Midbrain (tissue), 1 donor: ENCODE data around the gene DLST.
A peak's percentile ranks its signal among the peaks of the same experiment; 100 is the strongest.

Source experiments
- DNase-seq: peaks from one replicate; lab custom pipeline; 2025; lab: John Stamatoyannopoulos, UW

Gene DLST

GRCh38 chr14:74896400-74896799, 14.7 kb downstream of the DLST start:
- DNase-seq, result no peak

DNA sequence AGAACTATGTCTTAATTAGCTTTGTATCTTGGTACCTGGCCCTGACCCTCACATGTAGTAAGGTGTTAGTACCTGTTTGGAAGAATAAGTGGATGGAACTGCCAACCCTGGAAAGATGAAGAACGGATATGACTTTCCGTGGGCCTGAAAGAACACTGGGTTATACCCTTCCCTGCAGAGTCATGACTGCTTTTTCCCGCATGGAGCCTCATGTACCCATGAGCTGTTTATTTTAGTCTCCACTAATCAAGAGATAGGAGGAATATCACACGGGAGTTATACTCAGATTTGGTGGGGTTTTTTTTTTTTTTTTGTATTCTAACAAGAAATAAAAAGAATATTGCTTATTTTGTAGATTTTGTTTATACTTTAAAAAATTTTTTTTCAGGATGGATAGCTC, 15.9 kb downstream of the DLST start:
- DNase-seq, result no peak

DNA sequence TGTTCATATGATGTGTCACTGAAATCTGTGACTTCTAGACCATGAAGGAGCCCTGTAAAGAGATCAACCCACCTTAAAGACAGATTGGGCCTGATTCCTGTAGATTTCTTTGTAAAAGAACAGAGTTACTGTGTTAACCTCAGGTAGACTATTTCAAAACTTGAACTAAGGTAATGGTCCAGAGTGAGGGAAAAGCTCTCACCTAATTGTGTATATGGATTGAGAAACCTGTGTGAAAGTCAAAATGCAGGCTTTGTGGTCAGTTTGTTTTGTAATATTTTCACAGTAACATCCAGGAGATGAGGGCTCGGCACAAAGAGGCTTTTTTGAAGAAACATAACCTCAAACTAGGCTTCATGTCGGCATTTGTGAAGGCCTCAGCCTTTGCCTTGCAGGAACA, 16.4 kb downstream of the DLST start:
- no peak for DNase-seq

GRCh38 chr14:74898694-74899093, 17.0 kb downstream of the DLST start:
- no peak for DNase-seq

- no peak for DNase-seq
These were observed 21.4 kb downstream of the DLST start for GRCh38 chr14:74902941-74903705.

GRCh38 chr14:74904635-74905503, 23.2 kb downstream of the DLST start:
- DNase-seq, result no peak

DNA sequence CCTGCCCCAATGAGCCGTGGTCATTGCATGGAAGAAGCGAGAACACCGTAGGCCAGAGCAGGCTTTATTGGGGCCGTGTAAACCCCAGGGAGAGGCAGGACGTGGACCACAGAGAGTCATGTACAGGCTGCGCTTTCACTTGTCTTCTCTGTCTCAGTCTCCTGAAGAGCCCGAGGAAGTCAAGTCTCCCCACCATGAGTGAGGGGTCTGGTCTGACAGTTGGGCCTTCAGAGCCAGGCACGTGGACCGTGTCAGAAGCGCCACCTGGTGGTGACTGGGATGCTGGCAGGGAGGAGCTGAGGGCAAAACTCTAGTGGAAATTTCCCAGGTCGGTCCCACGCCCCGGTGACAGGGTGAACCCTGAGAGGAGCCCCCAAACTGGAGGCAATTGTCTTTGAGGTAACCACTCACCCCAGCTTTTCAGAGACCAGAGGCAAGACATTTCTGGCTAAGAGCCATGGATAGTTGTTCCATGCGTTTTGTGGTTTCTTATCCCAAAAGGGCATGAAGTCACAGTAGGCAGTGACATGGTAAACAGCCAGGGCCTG, 24.0 kb downstream of the DLST start:
- DNase-seq, result peak; percentile 56

DNA sequence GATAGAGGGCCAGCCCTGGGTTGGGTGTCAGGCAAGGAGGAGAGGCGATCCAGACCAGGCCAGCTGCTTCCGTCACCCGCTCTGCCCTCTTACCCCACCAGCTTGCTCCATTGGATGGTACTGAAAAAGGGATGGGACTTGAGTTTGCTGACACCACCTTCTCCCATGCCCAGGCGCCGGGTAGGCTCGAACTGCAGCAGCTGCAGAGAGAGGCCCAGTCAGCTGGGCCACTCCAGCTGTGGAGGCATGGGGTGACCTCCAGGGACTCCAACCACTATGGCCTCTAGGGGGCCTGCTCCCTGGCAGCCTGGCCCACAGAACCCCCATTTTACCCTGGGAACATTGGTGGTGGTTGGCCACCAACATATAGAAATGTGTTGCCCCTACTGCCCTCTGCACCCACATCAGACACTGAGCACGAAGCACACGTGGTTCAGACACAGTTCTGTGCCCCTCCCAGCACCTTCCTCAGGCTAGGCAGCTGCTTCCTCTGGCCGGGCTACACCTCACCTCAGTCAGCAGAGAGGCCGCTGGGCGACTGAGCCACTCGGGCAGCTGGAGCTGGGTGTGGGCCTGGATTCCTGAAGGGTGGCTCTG, 25.3 kb downstream of the DLST start:
- DNase-seq, result no peak

- no peak for DNase-seq
These were observed 26.0 kb downstream of the DLST start for GRCh38 chr14:74907744-74908143.

DNA sequence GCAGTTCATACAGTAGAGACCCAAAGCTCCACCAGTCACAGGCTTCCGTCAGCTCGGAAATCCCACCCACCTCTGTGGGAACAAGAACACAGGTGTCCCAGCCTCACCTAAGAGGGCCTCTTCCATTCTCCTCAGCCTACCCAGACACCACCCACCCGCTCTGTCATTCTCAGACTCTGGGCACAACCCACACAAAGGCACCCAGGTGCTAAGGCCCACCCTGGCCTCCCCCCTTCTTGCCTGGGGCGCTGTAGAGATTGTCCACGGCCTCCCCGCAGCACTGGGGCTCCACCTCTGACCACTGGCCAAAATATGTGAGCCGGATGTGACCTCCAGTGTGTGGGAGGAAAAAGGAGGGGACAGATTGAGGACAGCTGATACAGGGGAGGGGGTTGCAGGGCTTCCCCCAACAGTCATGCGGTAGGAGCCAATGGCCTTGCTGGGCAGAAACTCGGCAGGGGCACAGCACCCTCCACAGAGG, 27.2 kb downstream of the DLST start:
- no peak for DNase-seq

- no peak for DNase-seq
These were observed 27.8 kb downstream of the DLST start for GRCh38 chr14:74909501-74909900.

DNA sequence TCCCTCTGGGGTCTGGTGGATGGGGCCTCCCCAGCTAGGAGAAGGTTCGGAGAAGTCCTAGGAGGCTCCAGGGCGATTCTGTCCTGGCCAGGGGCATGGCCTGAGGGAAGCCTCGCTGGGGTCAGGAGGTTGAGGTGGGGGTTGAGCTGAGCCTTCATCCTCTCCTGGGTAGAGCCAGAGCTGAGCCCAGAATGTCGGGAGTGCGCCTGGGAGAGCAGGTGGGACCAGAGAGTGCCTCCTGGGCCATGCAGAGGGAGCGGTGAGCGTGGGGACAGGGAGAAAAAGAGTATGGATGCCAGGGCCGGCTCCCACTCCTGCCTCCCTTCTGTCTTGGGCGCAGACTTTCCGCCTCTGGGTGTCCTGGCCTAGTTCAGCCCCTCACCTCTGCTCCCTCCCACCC, 28.2 kb downstream of the DLST start:
- no peak for DNase-seq

DNA sequence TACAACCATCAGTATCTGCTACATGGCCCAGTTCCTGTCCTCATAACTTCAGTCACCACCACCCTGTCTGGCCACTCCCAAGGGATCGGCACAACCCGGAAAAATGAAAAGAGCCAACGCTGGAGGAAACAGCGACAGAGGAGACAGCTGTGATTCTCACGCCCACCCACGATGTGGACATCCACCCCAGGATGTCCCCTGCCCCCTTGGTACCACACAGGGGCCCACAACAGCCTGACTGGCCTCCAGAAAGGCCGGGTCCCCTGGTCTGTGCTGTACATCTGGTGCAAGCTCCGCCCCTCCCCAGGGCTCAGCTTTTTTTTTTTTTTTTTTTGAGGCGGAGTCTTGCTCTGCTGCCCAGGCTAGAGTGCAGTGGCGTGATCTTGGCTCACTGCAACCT, 28.8 kb downstream of the DLST start:
- no peak for DNase-seq

DNA sequence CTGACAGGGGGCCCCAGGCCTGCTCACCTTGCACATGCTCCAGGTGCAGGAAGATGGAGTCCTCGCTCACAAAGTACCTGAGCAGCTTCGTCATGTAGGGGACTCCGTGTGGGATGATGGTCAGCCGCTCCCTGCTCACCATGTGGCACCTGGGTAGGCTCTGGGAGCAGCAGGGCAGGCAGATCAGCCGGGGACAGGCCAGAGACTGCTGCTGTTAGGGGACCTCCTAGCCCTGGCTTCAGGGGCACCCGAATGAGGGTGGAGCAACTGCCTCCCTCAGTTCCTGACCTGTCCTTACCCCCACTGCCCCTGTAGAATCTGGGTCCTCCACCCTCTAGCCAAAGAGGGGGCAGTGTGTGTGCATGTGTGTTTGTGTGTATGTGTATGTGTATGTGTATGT, 29.5 kb downstream of the DLST start:
- DNase-seq, result no peak

- DNase-seq, result no peak
These were observed 30.0 kb downstream of the DLST start for GRCh38 chr14:74911704-74912103.

GRCh38 chr14:74912111-74912510, 30.4 kb downstream of the DLST start:
- no peak for DNase-seq

DNA sequence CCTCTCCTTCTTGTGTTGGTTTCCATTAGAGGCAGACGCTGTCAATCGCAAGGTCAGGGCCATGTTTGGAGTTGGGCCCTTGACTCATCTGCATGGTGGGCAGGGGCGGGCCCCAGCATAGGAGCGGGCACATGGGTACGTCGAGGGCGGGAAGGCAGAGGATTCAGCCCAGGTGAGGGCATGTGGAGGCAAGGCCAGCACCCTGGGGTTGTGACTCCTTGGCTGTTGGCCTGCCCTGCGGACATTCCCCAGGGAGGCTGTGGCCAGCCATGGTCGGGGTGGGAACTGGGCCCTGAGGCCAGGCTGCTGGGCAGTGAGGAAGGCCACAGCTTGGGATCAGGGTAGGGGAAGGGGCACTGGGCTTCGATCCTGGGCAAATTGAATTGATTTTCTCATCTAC, 31.1 kb downstream of the DLST start:
- DNase-seq, result no peak

DNA sequence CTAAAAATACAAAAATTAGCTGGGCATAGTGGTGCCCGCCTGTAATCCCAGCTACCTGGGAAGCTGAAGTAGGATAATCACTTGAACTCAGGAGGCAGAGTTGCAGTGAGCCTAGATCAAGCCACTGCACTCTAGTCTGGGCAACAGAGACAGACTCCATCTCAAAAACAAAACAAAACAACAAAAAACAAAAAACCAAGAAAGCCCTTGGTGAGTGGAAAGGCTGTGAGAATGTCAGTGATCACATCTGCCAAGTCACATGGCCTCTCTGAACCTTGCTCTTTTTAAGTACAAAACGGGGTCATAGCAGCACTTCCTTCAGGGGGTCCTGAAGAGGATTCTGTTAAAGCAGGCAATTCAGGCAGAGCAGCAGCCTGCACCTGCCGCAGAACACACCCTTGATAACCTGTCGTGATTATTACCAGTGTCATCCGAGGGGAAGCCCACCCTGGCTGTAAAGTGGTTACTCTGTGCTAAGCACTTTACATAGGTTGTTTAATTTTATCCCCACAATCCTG, 31.7 kb downstream of the DLST start:
- DNase-seq, result no peak

GRCh38 chr14:74913986-74914573, 32.4 kb downstream of the DLST start:
- DNase-seq, result peak; percentile 73

DNA sequence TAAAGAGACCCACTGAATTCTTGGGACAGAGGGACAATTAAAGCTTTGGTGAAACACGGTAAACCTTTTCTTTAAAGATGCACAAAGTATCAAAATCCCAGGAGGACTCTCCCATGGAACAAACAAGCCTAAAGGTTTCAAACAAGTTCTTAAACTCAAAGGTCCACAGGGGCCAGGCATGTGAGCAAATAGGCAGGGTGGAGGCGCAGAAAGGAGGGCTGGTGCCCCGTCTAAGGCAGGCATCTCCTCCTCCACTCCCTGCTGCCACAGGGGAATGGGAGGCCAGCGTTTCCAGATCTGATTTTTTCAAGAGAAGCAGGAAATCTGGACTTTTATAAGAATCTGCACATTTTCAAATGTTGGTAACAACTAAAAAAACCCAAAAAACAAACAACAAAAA, 33.7 kb downstream of the DLST start:
- no peak for DNase-seq

GRCh38 chr14:74915826-74916225, 34.1 kb downstream of the DLST start:
- no peak for DNase-seq

DNA sequence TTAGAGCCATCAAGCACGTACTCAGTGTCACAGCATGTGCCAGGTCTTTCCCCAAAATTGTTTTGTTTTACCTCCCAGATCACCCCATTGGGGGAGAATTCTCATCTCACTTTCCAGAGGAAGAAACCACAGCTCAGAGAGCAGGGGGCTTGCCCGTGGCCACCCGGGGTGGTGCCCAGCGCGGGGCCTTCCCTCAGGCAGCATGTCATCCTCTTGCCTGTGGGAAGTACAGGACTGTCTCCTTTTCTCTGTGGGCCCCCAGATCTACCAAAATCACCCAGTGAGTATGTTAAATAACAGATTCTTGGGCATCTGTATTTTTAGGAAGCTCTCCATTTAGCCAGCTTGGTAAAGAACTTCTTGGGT, 35.4 kb downstream of the DLST start:
- no peak for DNase-seq
